Astrocyte of the spinal cord (primary cell): ENCODE results near the gene PPP1CA.

Experiments
- DNase-seq: peaks from one replicate; pipeline ENCODE4 v3.0.0; 2011; ENCODE audit warnings: low read depth, low spot score
- H3K4me3 ChIP-seq: 2 replicates; pipeline ENCODE4 v1.5.1; 2011; ENCODE audit warnings: low read depth, mild to moderate bottlenecking, low read length, moderate library complexity
- in situ Hi-C: cut with HindIII; loops from 2 replicates; pipeline ENCODE4 v1.10.0; 2017; ENCODE audit warnings: low sequenced_read_pairs
- TF ChIP-seq, protein P1 (sequence below): IDR thresholded peaks from 2 replicates; pipeline ENCODE4 v1.5.1; 2012; ENCODE audit warnings: low read depth, mild to moderate bottlenecking, low read length, inconsistent platforms

PPP1CA gene

DNA sequence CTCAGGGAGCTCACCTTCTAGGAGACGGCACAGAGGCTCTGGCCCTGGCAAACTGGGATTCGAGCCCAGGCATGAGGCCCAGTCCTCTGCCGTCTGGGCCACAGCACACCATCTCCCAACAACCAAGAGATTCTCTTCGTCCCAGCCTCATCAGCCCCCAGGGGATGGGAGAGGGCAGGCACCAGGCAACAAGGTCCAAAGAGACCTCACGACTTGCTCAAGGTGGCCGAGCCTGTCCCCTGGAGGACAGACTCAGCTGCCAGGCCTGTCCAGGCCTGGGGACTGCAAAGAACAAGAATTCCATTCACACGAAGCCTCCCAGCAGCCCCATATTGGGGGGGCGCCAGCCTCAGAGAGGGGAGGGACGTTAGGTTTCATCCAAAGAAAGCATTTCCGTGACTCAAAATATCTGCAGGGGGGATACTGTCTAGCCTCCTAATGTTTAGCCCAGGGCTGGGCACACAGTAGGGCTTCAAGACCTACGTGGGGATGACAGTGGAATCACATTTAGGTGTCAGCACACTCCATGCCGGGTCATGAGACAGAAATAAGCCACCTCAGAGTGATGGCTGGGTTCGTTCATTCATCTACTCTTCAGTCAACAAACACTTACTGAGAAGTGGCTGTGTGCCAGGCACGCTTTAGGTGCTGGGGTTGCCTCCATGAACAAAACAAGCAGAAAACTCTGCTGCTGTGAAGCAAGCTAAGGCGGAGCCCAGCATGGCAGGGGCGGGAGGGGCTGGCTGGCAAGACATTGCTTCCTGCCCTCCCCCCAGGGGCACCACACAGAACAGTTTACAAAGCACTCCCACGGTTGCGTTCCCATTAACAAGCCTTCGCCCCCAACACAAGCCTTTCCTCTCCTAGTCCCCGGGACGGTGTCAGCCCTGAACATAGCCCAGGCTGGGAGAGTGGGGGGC lies 15.0 kb upstream of the PPP1CA start:
- no peak overlapping the region for H3K4me3 ChIP-seq
- TF ChIP-seq, protein P1, sequence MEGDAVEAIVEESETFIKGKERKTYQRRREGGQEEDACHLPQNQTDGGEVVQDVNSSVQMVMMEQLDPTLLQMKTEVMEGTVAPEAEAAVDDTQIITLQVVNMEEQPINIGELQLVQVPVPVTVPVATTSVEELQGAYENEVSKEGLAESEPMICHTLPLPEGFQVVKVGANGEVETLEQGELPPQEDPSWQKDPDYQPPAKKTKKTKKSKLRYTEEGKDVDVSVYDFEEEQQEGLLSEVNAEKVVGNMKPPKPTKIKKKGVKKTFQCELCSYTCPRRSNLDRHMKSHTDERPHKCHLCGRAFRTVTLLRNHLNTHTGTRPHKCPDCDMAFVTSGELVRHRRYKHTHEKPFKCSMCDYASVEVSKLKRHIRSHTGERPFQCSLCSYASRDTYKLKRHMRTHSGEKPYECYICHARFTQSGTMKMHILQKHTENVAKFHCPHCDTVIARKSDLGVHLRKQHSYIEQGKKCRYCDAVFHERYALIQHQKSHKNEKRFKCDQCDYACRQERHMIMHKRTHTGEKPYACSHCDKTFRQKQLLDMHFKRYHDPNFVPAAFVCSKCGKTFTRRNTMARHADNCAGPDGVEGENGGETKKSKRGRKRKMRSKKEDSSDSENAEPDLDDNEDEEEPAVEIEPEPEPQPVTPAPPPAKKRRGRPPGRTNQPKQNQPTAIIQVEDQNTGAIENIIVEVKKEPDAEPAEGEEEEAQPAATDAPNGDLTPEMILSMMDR = no peak
- peak; percentile 13 for DNase-seq
- in situ Hi-C loops = no loop called here

DNA sequence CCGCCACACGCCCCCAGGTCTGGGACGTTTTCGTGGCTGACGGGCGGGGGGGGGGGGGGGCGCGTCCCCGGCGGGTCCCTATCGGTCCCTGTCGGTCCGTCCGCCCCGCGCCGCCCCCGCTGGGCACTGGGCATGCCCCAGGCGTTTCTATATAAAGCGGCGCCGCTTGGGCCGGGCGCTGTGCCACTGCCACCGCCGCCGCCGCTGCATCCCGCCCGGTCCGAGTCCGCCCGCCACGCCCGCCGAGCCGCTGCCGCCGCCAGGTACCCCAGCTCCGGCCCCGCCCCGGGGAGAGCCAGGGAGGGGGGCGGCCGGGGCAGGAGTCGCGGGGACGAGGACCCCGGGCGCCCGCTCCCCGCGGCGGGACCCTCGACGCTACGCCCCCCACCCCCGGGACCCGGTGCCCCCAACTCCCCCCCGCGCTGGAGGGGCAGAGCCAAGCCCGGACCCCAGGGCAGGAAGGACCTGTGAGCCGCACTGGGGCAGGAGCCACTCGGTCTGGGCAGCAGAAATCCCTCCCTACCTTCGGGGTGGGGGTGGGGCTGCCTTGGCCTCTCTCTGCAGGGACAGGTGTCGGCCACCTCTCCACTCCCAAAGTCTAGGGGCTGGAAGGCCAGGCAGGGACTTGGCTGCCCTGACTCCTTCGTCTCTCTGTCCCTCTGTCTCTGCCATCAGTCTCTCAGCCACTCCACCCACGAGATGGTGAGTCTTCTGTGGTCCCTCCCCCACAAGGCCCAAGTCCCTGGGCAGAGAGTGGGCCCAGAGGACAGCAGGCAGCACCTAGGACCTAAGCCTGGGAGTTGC lies 14.0 kb upstream of the PPP1CA start, which contains the start of gene CARNS1:
Gene CARNS1 (plus strand): TSS at position 178 of the 804 bp plus-strand sequence. CDS start 522 bp downstream, at position 700.
- TF ChIP-seq, protein P1 = no peak
- no peak within 1 kb of the TSS for H3K4me3 ChIP-seq
- DNase-seq = no peak
- in situ Hi-C loops = no loop called here

DNA sequence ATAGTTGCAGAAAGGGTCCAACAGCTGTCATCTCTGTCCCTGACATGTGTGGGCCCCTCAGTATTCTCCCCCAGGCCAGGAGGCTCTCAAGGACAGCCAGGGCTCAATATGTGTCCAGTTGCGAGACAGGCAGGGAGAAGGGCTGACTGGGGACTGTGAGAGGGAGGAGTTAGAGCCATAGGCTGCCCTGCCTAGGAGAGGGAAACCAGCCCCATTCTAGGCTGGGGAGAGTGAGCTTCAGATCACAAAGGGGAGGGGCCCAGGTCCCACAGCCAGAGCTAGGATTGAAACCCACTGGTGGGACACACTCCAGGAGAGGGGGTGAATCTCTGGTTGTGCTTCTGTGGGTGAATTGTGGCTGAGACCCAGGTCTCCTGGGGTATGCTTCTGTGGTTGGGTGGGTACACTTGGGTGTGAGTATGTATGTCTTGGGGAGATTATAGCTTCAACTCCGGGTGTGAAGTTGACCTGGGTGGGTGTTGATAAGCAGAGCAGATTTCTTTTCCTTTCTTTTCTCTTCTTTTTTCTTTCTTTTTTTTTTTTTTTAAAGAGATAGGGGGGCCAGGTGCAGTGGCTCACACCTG lies 11.7 kb upstream of the PPP1CA start:
- in situ Hi-C loops = no loop called here
- no peak overlapping the region for H3K4me3 ChIP-seq
- TF ChIP-seq, protein P1 = no peak
- no peak for DNase-seq

DNA sequence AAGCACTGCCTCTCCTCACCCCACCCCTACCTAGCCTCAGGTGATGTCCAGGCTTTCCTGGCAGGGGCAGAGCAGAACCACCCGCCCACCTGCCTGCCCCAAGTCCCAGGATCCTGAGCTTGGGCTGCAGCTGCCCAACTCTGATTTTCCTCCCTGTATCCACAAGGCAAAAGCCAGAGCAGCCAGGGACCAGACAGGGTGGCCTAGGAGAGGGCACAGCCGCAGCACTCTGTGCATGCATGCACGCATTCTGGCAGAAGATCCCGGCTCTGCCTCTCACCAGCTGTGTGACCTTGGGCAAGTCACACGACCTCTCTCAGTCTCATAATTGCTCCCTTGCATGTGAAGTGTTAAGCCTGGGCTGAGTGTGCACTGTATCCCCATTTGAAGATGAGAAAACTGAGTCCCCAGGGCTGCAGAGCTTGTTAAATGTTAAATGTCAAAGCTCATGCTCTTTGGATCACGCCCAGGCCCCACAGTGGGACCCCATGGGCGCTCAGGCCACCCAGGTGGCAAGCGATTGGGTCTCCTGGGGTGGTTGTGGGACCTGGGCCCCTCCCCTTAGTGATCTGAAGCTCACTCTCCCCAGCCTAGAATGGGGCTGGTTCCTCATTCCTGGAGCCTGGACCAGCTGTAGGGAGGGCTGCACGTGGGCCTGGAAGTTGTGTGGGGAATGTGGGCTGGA lies 11.0 kb upstream of the PPP1CA start:
- in situ Hi-C loops = no loop called here
- no peak for DNase-seq
- TF ChIP-seq, protein P1 = no peak
- H3K4me3 ChIP-seq = no peak overlapping the region

DNA sequence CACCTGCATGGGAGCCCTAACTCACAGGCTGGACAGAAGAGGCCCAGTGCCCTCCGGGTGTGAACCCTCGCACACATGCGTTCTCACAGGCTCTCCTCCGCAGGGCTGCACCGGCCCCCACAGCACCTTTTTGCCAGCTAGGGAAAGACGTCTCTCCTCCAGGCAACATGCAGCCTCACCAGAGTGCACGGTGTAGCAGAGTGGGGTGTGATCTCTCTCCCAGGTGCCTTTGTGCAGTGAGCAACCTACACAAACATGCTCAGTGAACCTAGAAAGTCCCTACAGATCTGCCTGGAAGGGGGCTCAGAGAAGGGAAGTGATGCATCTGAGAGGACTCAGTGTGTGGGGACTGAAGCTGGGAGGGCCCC lies 10.1 kb upstream of the PPP1CA start:
- in situ Hi-C loops = no loop called here
- H3K4me3 ChIP-seq = no peak overlapping the region
- no peak for DNase-seq
- TF ChIP-seq, protein P1 = no peak
